C1 segment of cervical spinal cord (tissue), 14 donors: ENCODE results near the gene PIK3CB.
"Not testable (repeated sequence)": the region's sequence is repeated elsewhere in the genome, so short reads cannot be mapped to it uniquely, and the experiment has no call there.

Source experiments
- DNase-seq, 14 donors: peaks; one replicate each; lab custom pipeline; 2025; lab: John Stamatoyannopoulos, UW

The PIK3CB gene

GRCh38 chr3:138684396-138684795 lies 150.3 kb downstream of the PIK3CB start:
- DNase-seq, result no peak

DNA sequence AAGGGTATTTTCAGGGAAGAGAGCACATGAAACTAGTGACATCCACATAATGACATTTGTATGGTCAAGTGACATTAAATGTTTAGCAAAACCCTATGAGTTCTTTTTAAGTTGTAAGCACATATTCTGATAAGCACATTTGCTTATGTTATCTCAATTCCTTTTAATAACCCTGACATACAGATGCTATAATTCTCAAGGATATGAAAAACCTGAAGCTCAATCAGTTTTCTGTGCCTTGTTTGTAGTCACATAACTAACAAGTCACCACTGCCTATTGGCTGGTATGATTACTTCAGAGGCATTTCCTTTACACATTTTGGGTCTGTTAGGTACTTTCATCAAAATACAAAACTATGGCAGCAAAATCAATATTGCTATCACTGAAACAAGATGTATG lies 152.1 kb downstream of the PIK3CB start:
- DNase-seq, result no peak

GRCh38 chr3:138681463-138682220 lies 153.1 kb downstream of the PIK3CB start:
- no peak for DNase-seq

DNA sequence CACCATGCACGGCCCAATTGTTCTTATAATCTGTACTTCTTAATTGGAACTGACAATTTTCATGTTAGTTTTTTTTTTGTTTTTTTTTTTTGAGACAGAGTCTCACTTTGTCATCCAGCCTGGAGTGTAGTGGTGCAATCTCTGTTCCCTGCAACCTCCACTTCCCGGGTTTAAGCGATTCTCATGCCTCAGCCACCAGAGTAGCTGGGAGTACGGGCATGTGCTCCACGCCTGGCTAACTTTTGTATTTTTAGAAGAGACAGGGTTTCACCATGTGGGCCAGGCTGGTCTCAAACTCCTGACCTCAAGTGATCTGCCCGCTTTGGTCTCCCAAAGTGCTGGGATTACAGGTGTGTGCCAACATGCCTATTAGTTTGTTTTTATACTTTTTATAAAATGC lies 153.8 kb downstream of the PIK3CB start:
- not testable (repeated sequence) for DNase-seq

GRCh38 chr3:138678874-138679392 lies 155.8 kb downstream of the PIK3CB start:
- DNase-seq, result no peak

DNA sequence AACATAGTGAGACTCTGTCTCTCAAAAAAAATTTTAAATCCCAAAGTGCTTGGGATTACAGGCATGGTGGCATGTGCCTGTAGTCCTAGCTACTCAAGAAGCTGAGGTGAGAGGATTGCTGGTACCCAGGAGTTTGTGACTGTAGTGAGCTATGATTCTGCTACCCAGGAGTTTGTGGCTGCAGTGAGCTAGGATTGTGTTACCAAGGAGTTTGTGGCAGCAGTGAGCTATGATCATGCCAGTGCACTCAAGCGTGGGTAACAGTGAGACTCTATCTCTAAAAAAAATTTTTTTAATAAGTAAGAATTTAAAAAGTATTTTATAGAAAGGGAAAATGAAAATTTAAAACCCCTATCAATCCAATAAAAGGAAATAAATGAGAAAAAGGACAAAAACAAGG lies 156.6 kb downstream of the PIK3CB start:
- DNase-seq, result no peak

DNA sequence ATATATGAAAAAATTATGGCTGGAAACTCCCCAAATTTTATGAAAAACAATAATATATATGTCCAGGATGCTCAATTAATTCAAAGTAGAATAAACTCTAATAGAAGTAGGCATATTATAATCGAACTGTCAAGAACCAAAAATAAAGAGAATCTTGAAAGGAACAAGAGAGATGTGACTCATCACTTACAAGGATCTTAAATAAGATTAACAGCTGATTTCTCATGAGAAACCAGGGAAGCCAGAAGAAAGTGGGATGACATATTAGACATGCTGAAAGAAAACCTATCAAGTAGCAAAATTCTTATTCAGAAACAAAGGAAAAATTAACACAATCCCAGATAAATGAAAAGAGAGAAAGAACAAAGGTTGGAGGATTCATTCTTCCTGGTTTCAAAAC lies 159.3 kb downstream of the PIK3CB start:
- no peak for DNase-seq

DNA sequence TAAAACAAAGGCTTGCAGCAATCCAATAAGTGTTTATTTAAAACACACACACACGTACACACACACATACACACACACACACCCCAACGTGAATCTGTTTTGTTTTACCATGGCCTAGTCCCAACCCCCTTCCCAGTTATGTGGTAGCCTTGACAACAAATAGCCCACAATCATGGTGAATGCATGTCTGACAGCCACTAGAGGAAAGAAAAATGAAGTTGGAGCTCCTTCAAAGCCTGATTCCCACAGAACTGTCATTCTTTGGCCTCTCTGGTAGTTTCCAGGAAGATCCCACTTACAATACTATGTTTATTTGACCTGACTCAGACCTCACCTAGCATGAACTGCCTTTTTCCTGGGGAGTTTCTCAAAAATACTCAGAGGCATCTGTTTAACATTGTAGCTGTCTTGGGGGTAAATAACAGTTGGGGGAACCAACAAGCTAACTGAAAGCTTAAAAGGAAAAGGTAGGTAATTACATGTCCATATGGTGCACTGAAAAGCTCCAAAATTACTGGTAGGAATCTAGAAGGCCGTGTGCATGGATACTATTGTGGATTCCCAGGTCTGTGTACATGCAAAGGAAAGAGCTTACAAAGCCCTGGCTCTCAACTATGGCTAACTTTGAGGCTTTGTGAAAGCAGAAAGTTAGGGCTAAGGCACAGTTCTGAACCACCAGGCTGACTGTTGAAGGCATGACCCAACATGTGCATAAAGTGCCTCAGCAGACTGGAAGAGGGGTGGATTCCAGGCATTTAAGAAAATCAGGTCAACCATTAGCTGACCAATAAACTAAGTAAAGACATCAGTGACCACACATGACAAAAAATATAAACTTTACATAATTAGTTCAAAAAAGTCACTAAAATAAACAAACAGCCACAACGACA lies 160.8 kb downstream of the PIK3CB start:
- DNase-seq, result peak in 4 of 14 donors; percentile 4 to 23 (median 11)

- no peak for DNase-seq
These were observed 164.3 kb downstream of the PIK3CB start for GRCh38 chr3:138670407-138670806.

DNA sequence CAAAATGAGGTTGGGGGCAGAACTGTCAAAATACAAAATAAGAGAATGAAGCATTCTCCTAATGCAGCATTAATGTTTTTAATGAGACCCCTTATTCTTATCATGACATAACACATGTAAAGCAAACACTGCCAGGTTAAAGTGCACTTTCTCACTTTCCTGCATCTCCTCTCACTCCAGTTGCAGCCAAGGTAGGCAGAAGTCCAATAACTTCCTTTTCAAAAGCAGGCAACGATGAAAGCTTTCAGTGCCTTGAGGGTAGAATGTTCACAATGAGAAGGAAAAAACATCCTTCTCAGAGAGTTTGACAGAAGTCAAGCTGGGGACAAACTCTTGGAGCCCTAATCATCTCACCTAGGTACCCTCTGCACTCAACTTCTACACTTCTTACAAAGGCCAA lies 166.6 kb downstream of the PIK3CB start:
- no peak for DNase-seq

DNA sequence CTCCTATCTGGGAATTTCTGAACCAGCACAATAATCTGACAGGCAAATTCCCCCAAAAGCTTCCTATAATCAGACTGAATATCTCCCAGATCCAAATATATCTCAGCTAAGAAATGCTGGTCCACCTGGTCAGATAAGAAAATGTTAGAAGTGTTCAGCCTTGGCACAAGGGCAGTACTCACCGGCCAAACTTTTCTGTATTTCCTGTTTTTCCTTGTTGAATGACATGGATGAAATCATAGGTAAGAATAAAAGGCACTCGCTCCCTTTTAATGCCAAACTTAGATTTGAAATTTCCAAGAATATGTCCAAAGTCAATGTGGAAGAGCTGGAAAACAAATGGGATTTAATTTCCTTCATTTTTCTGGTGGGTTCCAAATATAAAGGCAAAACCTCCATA lies 177.2 kb downstream of the PIK3CB start:
- DNase-seq, result no peak

GRCh38 chr3:138653567-138653966 lies 181.2 kb downstream of the PIK3CB start:
- no peak for DNase-seq

- DNase-seq, result no peak
These were observed 185.6 kb downstream of the PIK3CB start for GRCh38 chr3:138649134-138649533.

- no peak for DNase-seq
These were observed 188.2 kb downstream of the PIK3CB start for GRCh38 chr3:138646513-138646912.

GRCh38 chr3:138646008-138646407 lies 188.7 kb downstream of the PIK3CB start:
- no peak for DNase-seq

- no peak for DNase-seq
These were observed 191.8 kb downstream of the PIK3CB start for GRCh38 chr3:138642927-138643253.

- DNase-seq, result no peak
These were observed 192.4 kb downstream of the PIK3CB start for GRCh38 chr3:138642226-138642926.

- no peak for DNase-seq
These were observed 194.2 kb downstream of the PIK3CB start for GRCh38 chr3:138640537-138640936.

DNA sequence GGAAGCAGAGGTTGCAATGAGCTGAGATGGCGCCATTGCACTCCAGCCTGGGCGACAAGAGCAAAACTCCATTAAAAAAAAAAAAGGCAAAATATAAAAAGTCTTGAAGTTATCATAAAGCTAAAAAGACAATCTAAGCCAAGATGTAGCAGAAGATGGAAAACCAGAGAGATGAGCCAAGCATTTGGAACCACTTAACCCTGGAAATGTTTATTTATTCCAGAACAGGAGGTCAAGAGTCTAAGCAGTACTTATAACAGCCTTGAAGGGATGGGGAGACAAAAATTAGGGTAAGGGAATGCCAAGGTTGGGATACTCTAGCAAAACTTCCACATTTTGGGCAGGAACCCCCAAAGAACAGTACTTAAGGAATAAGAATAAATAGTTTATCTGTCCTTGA lies 196.1 kb downstream of the PIK3CB start:
- DNase-seq, result no peak

DNA sequence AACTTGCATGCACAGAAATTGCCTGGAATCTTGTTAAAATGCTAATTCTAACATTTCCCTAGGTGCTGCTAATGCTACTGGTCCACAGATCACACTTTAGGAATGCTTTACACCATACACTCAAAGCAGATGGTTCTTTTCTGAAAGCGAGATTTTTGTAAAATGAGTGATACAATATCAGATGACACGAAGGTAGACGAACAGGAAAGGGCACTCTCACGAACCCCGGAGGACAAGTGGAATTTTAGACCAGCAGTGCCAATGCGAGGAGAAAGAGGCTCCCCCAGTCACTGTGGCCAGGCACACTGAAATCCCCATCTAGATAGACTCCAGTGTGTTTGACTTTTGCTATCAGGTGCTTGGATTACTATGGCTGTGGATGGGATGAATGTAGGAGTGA lies 205.2 kb downstream of the PIK3CB start:
- no peak for DNase-seq

- DNase-seq, result no peak
These were observed 208.9 kb downstream of the PIK3CB start for GRCh38 chr3:138625707-138626365.

DNA sequence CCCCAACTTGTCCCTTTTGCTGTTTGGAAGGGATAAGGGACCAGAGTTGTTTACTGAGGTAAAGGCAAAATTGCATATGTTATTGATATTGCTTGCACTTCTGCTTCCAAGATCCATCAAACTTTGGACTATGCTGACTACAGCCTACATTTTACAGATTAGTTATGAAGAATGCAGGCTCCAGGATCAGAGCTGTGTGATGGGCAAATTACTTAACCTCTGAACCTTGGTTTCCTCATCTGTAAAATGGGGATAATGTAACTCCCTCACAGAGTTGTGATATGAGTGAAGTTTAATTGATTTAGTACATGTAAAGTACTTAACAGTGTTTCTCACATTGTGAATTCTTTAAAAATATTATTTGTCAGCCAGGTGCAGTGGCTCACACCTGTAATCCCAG lies 210.2 kb downstream of the PIK3CB start:
- DNase-seq, result no peak
